DMS153 (cell line): Measurements from ENCODE around the gene EMC9.

Experiments used
- DNase-seq: peaks from one replicate; lab custom pipeline; 2025; lab: John Stamatoyannopoulos, UW

Gene EMC9, protein sequence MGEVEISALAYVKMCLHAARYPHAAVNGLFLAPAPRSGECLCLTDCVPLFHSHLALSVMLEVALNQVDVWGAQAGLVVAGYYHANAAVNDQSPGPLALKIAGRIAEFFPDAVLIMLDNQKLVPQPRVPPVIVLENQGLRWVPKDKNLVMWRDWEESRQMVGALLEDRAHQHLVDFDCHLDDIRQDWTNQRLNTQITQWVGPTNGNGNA

GRCh38 chr14:24141097-24141880 is at the start of gene EMC9:
Gene EMC9, minus strand, starts transcription at chr14:24141591. Its CDS starts 287 bp downstream, at chr14:24141304.
- peak; percentile 99 for DNase-seq

DNA sequence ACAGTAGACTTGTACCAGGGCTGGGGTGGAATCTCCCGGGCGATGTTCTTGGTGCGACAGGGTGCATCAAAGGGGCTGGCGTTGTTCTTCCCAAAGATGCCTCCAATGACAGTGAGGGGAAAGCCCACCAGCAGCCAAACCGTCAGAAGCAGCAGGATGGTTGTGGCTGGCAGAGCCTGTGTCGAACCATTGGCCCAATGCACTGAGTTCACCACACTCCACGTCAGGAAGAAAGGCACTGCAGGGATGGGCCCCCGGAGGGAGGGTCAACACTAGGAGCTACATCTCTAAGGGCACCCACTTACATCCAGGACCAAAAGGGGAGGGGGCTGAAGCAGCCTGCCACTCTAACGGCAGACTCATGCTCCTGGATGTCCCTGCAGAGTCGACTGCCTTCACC is 49.0 kb upstream of the EMC9 start:
- DNase-seq: no peak

GRCh38 chr14:24189460-24189859 is 48.1 kb upstream of the EMC9 start:
- no peak for DNase-seq

DNA sequence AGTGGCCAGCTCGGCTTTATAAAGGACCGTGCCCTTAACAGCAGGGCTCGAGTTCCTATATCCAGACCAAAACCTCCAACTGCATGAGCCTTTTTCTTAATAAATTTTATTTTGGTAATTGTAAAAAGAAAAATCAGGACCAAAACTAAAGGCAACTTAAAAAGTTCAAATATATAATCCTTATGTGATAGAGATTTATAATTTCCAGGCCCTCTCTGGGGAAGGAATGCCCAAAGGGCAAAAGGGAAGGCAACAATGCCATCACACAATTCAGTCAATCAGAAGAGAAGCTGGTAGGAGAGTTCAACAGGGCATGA is 47.6 kb upstream of the EMC9 start:
- DNase-seq: no peak

GRCh38 chr14:24188251-24189058 is 47.1 kb upstream of the EMC9 start, which contains the start of gene IPO4:
Gene IPO4, minus strand, starts transcription at chr14:24188816. Its CDS starts 29 bp downstream, at chr14:24188787.
- peak; percentile 95 for DNase-seq

DNA sequence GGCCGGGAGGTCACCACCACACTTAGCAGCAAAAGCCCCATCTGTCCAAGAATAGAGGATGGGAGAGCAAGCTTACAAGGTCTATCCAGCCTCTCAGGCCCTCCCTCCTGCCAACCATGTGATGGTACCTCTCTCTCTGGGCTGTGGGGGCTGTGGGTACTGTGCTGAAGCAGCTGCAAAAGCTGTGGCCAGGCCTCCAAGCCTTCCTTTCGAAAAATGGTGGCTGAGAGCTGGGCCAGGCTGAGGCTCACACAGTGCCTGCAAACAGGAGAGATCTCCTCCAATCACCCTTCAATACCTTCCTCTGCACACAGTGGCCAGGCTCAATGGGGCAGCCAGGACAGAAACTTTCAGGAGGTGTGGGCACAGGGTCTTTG is 46.1 kb upstream of the EMC9 start:
- DNase-seq: no peak

GRCh38 chr14:24186831-24187538 is 45.6 kb upstream of the EMC9 start:
- DNase-seq: no peak

GRCh38 chr14:24185741-24186140 is 44.4 kb upstream of the EMC9 start:
- DNase-seq: no peak

- DNase-seq: no peak
Observed at GRCh38 chr14:24185026-24185425, 43.6 kb upstream of the EMC9 start.

DNA sequence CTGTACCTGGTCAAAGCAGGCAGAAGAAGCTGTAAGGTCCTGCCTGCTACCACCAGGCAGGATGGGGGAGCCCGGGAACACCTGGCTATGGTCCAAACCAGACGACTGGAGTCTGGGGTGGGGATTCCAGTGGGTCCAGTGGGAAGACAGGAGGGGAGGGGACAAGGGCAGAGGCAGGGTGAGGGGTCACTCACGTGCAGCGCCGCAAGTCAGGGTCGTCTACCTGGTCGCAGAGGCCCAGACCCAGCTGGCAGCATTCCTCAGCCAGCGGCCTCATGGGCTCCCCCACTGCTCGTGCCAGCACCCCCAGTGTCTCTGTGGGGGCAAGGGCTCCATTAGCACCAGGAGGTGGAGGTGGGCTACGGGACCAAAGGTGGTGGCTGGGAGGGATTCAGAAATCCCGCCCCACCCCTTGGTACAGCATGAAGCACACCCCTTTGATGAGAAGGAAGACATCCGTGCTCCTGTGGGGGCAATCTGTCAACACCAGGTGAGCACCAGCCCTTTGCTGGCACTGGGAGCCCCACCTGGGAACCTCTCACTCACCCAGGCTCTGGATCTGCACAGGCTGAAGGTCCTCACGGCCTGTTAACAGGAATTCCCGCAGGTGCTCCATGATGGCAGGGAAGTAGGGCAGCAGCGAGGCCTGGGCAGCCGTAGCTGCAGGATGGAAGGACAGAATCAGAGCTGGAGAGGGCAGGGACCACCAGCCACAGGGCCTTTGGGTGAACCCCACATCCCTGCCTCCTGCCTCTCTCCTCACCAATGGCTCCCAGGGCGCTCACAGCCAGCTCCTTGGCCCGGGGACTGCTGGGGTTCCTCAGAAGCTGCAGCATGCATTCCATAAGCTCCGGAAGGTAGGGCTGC is 42.9 kb upstream of the EMC9 start:
- no peak for DNase-seq

DNA sequence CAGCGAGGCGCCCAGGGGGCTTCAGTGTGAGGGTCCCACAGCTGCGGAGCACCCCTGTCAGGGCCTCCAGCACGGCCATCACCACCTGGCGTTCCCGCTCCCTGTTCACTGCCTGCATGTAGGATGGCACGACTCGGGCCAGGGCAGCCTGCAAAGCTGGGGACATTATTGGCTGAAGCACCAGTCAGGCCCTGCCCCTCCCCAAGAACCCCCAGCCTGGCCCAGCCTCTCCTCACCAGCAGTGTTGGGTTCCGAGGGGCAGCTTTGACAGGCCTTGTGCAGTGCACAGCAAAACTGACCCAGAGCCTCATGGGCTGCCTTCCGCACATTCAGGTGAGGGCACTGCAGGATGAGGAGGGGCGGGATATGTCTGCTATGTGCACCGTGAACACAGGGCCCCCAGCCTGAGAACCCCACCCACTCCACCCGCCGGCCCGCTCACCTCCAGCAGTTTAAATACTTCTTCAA is 41.7 kb upstream of the EMC9 start:
- DNase-seq: no peak

- no peak for DNase-seq
Observed at GRCh38 chr14:24182110-24182882, 40.9 kb upstream of the EMC9 start.

- DNase-seq: no peak
Observed at GRCh38 chr14:24181371-24182077, 40.1 kb upstream of the EMC9 start.

GRCh38 chr14:24179961-24180796 is 38.8 kb upstream of the EMC9 start:
- DNase-seq: peak; percentile 12

GRCh38 chr14:24179294-24179960 is 38.0 kb upstream of the EMC9 start:
- DNase-seq: no peak

DNA sequence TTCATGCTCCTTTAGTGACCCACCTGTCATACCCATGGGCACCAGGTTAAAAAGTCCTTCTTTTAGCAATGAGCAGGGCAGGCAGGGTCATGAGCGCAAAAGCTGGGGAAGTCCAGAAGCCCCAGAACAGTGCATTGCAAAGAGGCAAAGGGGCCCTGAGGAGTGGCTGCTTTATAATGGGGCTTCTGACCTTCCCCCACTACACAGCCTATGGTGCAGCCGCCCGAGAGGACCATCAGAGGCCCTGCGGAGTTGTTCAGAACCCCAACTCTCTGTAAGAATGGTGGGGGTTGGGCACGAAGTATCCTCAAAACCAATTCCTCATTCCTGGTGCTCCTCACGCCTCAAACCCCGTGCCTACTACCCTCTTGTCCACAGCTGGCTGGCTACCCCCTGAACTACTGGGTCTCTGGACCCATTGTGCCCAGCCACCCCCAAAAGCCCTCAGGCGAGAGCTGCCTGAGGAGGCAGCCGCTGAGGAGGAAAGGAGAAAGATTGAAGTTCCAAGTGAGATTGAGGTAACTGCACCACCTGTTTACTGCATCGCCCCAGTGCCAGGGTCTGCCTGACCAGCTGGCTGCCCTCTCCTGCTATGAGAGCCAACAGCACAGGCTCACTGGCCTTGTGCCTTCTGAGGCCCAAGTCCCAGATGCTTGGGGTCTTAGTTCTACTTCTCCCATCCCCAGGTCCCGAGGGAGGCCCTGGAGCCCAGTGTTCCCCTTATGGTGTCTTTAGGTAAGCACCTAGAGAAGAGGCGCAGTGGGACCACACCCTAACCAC is 37.2 kb upstream of the EMC9 start:
- DNase-seq: no peak

GRCh38 chr14:24177891-24178290 is 36.5 kb upstream of the EMC9 start:
- no peak for DNase-seq
